HCT116 (cell line): ENCODE data around the gene MAP3K6. TPM values are rescaled to one million over a fixed set of nuclear protein-coding genes. Genes with fewer than 3 reads are reported as not detected.

ENCODE experiments used
- ATAC-seq: fragments of 200-7000 bp; cut with Tn5 transposase; 2 replicates; pipeline ENCODE4 v1.9.1; 2020; ENCODE audit warnings: mild to moderate bottlenecking, moderate library complexity
- BruUV-seq: library from RNA; stranded (reverse); fragments of 400-500 nt; replicated peaks from 2 replicates; lab custom pipeline; 2021; lab: Mats Ljungman, UMichigan
- CTCF ChIA-PET: fragments of 300-600 bp; sonication (Branson Sonifier 250); formaldehyde crosslinking; loops from one replicate; lab custom pipeline; 2021; ENCODE audit warnings: antibody characterized with exemption; lab: Charles Lee
- POLR2A ChIA-PET: fragments of 300-600, 350-600 bp; sonication (Branson Sonifier 250); formaldehyde crosslinking; loops from one replicate; lab custom pipeline; 2021; ENCODE audit warnings: antibody characterized with exemption; lab: Charles Lee
- RAD21 ChIA-PET, 2 experiments: fragments of 300-600 bp; sonication (Branson Sonifier 250); formaldehyde crosslinking; loops; one replicate each; lab custom pipeline; 2023; ENCODE audit warnings: low total read pairs in 2 of 2; ENCODE audit not compliant: uncharacterized antibody in 2 of 2, unreplicated experiment in 2 of 2, low non-redundant PET in 1 of 2; lab: Charles Lee
- DNase-seq: peaks from one replicate; pipeline ENCODE4 v3.0.0-alpha.2; 2010; ENCODE audit warnings: low read depth, low spot score
- H2AFZ ChIP-seq: fragments of 200-600 bp; shearing (Covaris generic), sonication (generic); 2 replicates; pipeline ENCODE4 v1.6.1; 2017; ENCODE audit warnings: low read depth, mixed run types, mixed read lengths, antibody characterized with exemption, low read length; ENCODE audit not compliant: poor library complexity, severe bottlenecking
- H3K27ac ChIP-seq: 2 replicates; pipeline ENCODE4 v1.5.1; 2012; ENCODE audit warnings: low read depth, low read length
- H3K27me3 ChIP-seq: fragments of 200-600 bp; sonication (generic); 2 replicates; pipeline ENCODE4 v1.6.1; 2016; ENCODE audit warnings: mixed run types, low read length, mixed read lengths; ENCODE audit not compliant: insufficient read depth
- H3K36me3 ChIP-seq, 2 experiments: fragments of 200-500 bp in 1 of 2; fragments of 200-600 bp in 1 of 2; sonication (Bioruptor generic) in 1 of 2; sonication (generic) in 1 of 2; 2 replicates each; pipeline versions ENCODE4 v1.5.1 to v1.6.1; 2014 to 2016; ENCODE audit warnings: low read length in 2 of 2, inconsistent platforms in 1 of 2, mixed read lengths in 1 of 2, mixed run types in 1 of 2; ENCODE audit not compliant: insufficient read depth in 2 of 2, control insufficient read depth in 1 of 2
- H3K4me1 ChIP-seq, 2 experiments: fragments of 200-600 bp in 1 of 2; sonication (generic) in 1 of 2; 2 replicates each; pipeline versions ENCODE4 v1.5.1 to v1.6.1; 2012 to 2017; ENCODE audit warnings: low read length in 2 of 2, inconsistent platforms in 1 of 2, mild to moderate bottlenecking in 1 of 2, mixed read lengths in 1 of 2, mixed run types in 1 of 2, moderate library complexity in 1 of 2; ENCODE audit not compliant: insufficient read depth in 2 of 2, control insufficient read depth in 1 of 2
- H3K4me2 ChIP-seq: fragments of 200-600 bp; sonication (generic); 2 replicates; pipeline ENCODE4 v1.6.1; 2017; ENCODE audit warnings: mixed run types, low read length, mixed read lengths
- H3K4me3 ChIP-seq, 2 experiments: fragments of 200-600 bp in 1 of 2; sonication (generic) in 1 of 2; replicated peaks in 1 of 2; 2 replicates each; pipeline ENCODE4 v1.5.1; 2011 to 2016; ENCODE audit warnings: low read length in 2 of 2, control low read depth in 1 of 2, low read depth in 1 of 2, mild to moderate bottlenecking in 1 of 2, mixed read lengths in 1 of 2, mixed run types in 1 of 2
- H3K79me2 ChIP-seq: fragments of 200-600 bp; sonication (generic); 2 replicates; pipeline ENCODE4 v1.6.1; 2017; ENCODE audit warnings: mild to moderate bottlenecking, mixed run types, low read length, moderate library complexity, mixed read lengths; ENCODE audit not compliant: insufficient read depth
- H3K9ac ChIP-seq: fragments of 200-600 bp; sonication (generic); 2 replicates; pipeline ENCODE4 v1.6.1; 2016; ENCODE audit warnings: low read length, mixed read lengths
- H3K9me2 ChIP-seq: fragments of 200-600 bp; sonication (generic), shearing (Covaris generic); 2 replicates; pipeline ENCODE4 v1.6.1; 2017; ENCODE audit warnings: mixed run types, mild to moderate bottlenecking, moderate library complexity; ENCODE audit not compliant: insufficient read depth
- H3K9me3 ChIP-seq, 2 experiments: fragments of 200-500 bp in 1 of 2; fragments of 200-600 bp in 1 of 2; sonication (Bioruptor generic) in 1 of 2; sonication (generic) in 1 of 2; 2 replicates each; pipeline ENCODE4 v1.6.1; 2014 to 2017; ENCODE audit warnings: low read length in 2 of 2, mixed read lengths in 2 of 2, inconsistent platforms in 1 of 2, low read depth in 1 of 2, mild to moderate bottlenecking in 1 of 2, mixed run types in 1 of 2, moderate library complexity in 1 of 2; ENCODE audit not compliant: control insufficient read depth in 1 of 2, insufficient read depth in 1 of 2
- H4K20me1 ChIP-seq: fragments of 200-600 bp; sonication (generic), shearing (Covaris generic); 2 replicates; pipeline ENCODE4 v1.6.1; 2017; ENCODE audit warnings: mixed run types, mild to moderate bottlenecking, moderate library complexity; ENCODE audit not compliant: insufficient read depth
- EZH2 ChIP-seq: fragments of 200-600 bp; sonication (generic); IDR thresholded peaks from 2 replicates; pipeline ENCODE4 v1.6.1; 2017; ENCODE audit warnings: antibody characterized with exemption, mixed run types
- SP1 ChIP-seq: IDR thresholded peaks from 2 replicates; pipeline ENCODE4 v1.6.1; 2012; ENCODE audit warnings: low read depth
- intact Hi-C: fragments of 100-400 bp; cut with micrococcal nuclease; formaldehyde crosslinking; loops from 2 replicates; pipeline ENCODE4 v1.10.0; 2022
- total RNA-seq: library from RNA; stranded (reverse); gene quantifications from one replicate; pipeline ENCODE4 v1.2.1, GENCODE V29; 2021; ENCODE audit not compliant: unreplicated experiment

The MAP3K6 gene
- total RNA-seq, 1 experiment from 2014 or later, result 30.2 TPM

- no peak overlapping the region for H3K4me2 ChIP-seq
- no peaks in the 10 kb centered on the region for H3K9me2 ChIP-seq
- H3K9ac ChIP-seq, result no peak overlapping the region
- CTCF ChIA-PET, result no interaction called here
- no peaks in the 10 kb centered on the region for H3K27me3 ChIP-seq
- H3K9me3 ChIP-seq, result no peaks in the 10 kb centered on the region
- RAD21 ChIA-PET, result interaction anchor here in 1 of 2 experiments (0.6 kb wide), 1 partner anchor 209 kb away, joined by 4 read pairs; no protein-coding TSS in a partner anchor
- H3K4me3 ChIP-seq, result no peak overlapping the region
- no peaks in the 10 kb centered on the region for H4K20me1 ChIP-seq
- DNase-seq (no peak), ATAC-seq (no peak)
- TF ChIP-seq EZH2, result no peak
- no peak overlapping the region for H3K27ac ChIP-seq
- POLR2A ChIA-PET, result no interaction called here
- no peak overlapping the region for H2AFZ ChIP-seq
- BruUV-seq, result no TSS peak
- intact Hi-C loops, result loop anchor here (5.0 kb wide), 1 partner anchor 263 kb away; no protein-coding TSS in a partner anchor
- H3K36me3 ChIP-seq, result peaks cover 0 to 5% of the 10 kb centered on the region in 2 experiments; a peak in 1 of 4 replicates
- peaks cover 5 to 23% of the 10 kb centered on the region in 2 experiments for H3K4me1 ChIP-seq
- H3K79me2 ChIP-seq, result peaks cover 5% of the 10 kb centered on the region; the same call in 1 of the 2 replicates
Measured at GRCh38 chr1:27399251-27400025, 32.7 kb upstream of the MAP3K6 start.

GRCh38 chr1:27398405-27399149 lies 31.8 kb upstream of the MAP3K6 start:
- ChIA-PET RAD21 (no interaction called here), POLR2A (no interaction called here), CTCF (interaction anchor here (4.2 kb wide), 1 partner anchor 98 kb away, joined by 65 read pairs; no protein-coding TSS in a partner anchor)
- Histone ChIP-seq H3K9me3 (no peaks in the 10 kb centered on the region), H3K9me2 (no peaks in the 10 kb centered on the region), H3K4me2 (no peak overlapping the region), H3K4me1 (peaks cover 5 to 30% of the 10 kb centered on the region in 2 experiments), H3K27me3 (no peaks in the 10 kb centered on the region), H3K9ac (no peak overlapping the region), H3K36me3 (peaks cover 0 to 12% of the 10 kb centered on the region in 2 experiments; a peak in 1 of 4 replicates), H3K4me3 (no peak overlapping the region), H4K20me1 (no peaks in the 10 kb centered on the region), H3K27ac (no peak overlapping the region), H2AFZ (no peak overlapping the region), H3K79me2 (peaks cover 14% of the 10 kb centered on the region)
- intact Hi-C loops, result loop anchor here (5.0 kb wide), 1 partner anchor 264 kb away; no protein-coding TSS in a partner anchor
- no peak for TF ChIP-seq SP1
- DNase-seq (no peak), ATAC-seq (no peak)
- BruUV-seq, result no TSS peak
